ENCODE measurements around the gene IL12RB2.

The IL12RB2 gene

GRCh38 chr1:67313934-67314671 lies 6.4 kb downstream of the IL12RB2 start:
- no peak for DNase-seq (ENCODE audit: low read depth)

GRCh38 chr1:67314696-67315095 lies 7.0 kb downstream of the IL12RB2 start:
- DNase-seq (ENCODE audit: low read depth): no peak

GRCh38 chr1:67316180-67316902 lies 8.7 kb downstream of the IL12RB2 start:
- DNase-seq (ENCODE audit: low read depth): no peak

DNA sequence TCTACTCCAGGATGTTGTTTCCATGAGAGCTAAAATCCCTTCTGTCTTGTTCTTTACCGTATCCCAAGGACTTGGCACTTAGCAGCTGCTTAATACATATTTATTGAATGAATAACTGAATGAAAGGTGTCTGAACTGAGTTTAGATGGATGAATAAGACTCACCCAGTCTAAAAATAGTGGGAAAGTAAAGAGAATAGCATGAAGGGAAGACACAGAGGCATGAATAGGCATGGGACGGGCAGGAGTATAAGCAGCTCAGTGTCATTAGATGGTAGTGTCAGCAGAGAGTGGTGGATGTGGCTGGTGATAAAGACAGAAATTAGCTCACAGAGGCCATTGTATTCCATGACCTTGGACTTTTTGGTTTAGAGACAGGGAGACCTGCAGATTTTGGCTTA lies 9.2 kb downstream of the IL12RB2 start:
- no peak for DNase-seq (ENCODE audit: low read depth)

GRCh38 chr1:67317803-67318202 lies 10.1 kb downstream of the IL12RB2 start:
- DNase-seq (ENCODE audit: low read depth): no peak

DNA sequence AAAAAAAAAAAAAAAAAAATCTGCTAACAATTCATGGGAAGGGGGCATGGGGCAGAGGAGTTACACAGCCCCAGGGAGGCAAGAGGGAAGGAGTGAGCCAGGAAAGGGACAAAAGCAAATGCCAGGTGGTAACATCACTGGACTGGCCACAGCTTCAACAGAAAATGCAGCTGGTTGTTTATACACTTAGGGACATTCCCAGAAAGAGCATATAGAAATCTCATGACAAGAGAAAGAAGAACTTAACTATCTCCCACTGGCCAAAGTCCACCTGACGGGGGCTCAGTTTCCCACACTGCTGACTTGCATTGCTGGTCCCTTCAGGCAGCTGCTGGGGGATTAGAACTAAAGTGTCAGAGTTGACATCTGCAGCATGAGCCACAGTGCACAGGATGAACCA lies 14.8 kb downstream of the IL12RB2 start:
- no peak for DNase-seq (ENCODE audit: low read depth)

GRCh38 chr1:67323087-67323486 lies 15.4 kb downstream of the IL12RB2 start:
- no peak for DNase-seq (ENCODE audit: low read depth)

- no peak for DNase-seq (ENCODE audit: low read depth)
These were observed 16.4 kb downstream of the IL12RB2 start for GRCh38 chr1:67324068-67324467.

DNA sequence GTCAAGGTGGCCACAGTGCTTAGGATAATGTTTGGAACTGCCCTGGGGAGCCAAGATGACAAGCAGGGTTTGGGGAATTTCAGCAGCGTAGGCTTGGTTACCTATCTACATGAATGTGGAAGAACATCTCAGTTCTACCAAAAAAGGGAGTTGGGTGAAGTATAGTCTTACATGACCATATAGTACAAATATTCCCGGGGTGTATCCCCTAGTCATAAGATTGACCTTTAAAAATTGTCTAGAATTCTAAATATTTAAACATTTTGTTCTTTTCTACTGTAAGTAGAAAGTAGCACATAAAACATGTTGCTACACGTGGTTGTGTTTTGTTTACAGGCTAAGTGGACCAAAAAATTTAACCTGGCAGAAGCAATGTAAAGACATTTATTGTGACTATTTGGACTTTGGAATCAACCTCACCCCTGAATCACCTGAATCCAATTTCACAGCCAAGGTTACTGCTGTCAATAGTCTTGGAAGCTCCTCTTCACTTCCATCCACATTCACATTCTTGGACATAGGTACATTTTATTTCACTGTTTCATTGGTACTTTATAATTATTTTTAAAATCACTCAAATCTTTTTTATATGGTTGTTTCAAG lies 20.3 kb downstream of the IL12RB2 start:
- DNase-seq (ENCODE audit: low read depth): no peak

GRCh38 chr1:67332653-67333529 lies 25.2 kb downstream of the IL12RB2 start:
- DNase-seq (ENCODE audit: low read depth): no peak

- no peak for DNase-seq (ENCODE audit: low read depth)
These were observed 25.9 kb downstream of the IL12RB2 start for GRCh38 chr1:67333603-67334002.

DNA sequence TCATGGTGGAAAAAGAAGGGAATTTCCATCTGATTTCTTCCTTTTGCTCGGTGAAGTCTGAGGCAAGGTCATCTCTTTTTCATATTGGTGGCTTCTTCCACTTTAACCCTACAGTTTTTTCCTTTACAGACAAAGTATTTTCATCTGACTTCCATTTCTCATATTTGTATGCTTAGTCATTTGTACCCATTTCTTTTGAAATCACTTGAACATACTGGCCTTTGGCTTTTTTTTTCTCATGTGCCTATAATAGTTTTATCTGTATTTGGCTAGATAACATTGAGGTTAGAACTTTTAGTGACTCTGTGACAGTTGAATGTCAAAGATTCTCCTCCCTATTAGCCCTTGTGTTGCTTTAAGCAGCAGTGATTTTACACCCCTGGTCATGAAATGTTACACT lies 27.7 kb downstream of the IL12RB2 start:
- DNase-seq (ENCODE audit: low read depth): no peak

GRCh38 chr1:67336157-67336556 lies 28.5 kb downstream of the IL12RB2 start:
- DNase-seq (ENCODE audit: low read depth): no peak

GRCh38 chr1:67336783-67337182 lies 29.1 kb downstream of the IL12RB2 start:
- DNase-seq (ENCODE audit: low read depth): no peak

DNA sequence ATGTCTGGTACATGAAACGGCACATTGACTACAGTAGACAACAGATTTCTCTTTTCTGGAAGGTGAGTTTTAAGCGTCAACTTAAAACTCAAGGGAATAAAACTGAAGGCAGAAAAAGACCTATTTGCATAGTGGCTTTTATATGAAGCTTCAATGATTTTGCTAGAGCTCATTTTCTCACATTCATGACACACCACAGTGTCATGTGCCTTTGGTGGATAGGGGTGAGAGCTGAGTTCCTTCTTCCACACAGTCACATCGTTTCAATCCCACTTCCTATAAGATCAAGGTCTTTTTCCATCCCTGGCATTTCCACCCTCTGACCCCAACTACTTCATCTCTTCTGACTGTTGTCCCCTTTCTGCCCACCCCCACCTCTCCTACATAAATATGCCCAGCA lies 31.0 kb downstream of the IL12RB2 start:
- DNase-seq (ENCODE audit: low read depth): no peak

DNA sequence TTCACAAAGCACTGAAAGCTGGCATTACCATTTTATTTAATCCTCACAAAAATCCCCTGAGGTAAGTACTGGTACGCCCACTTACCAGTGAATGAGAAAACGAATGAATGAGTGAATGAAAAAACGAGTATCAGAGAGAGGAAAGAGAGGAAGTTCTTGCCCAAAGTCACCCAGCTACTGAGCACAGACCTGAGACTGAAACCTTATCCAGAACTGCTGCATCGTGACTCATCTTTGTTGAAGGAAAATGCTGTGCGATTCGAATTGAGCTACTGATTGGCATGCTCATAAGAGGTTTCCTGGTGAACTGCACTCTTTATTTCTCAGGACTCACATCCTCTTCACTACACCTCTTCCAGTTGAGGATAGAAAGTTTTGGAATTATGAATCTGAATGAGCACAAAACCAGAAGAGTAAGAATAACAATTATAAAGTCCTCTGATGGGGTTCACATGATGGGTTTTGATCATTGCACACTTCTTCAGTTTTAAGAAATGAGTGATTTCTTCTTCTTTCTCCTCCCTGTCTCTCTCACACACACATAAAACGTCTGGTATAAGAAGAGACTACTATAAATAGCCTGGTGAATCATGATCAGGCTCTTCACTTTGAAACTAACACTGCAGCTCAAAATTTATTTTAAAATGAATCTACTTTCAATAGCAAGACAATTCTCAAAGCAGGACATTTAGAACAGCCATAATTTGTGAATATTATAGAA lies 32.1 kb downstream of the IL12RB2 start:
- DNase-seq (ENCODE audit: low read depth): no peak

DNA sequence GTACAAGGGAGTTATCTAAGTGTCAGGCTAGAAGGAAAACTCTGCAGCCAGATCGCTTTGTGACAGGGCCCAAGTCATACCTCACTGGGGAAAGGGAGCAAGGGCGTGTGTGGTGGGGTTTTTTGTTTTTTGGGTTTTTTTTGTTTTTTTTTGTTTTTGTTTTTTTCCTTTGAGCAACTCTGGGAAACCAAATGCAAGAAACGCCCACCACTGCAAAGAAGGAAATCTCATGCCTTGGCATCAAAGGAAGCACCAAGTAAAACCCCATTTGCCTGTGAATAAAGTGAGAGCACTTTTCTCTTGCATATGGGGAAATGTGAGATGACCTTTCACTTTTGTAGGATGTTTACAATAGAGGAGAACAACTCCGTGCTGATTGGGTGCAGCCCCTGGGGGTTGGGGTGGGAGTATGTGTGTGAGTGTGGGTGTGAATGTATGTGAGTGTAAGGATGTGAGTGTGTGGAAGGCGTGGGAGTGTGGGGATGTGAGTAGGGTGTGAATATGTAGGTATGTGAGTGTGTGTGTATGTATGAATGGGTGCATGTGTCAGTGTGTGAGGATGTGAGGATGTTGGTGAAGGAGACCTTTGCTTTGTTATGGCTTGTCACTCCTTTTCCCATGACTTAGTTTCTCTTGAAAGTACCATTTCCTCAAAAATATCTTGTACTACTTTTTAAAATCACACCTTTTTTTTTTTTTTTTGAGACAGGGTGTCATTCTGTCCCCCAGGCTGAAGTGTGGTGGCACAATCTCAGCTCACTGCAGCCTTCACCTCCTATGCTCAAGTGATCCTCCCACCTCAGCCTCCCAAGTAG lies 34.6 kb downstream of the IL12RB2 start:
- no peak for DNase-seq (ENCODE audit: low read depth)

GRCh38 chr1:67345556-67345955 lies 37.9 kb downstream of the IL12RB2 start:
- DNase-seq (ENCODE audit: low read depth): no peak

GRCh38 chr1:67346982-67347381 lies 39.3 kb downstream of the IL12RB2 start:
- no peak for DNase-seq (ENCODE audit: low read depth)

- no peak for DNase-seq (ENCODE audit: low read depth)
These were observed 40.2 kb downstream of the IL12RB2 start for GRCh38 chr1:67347688-67348472.
